ENCODE results near the gene SPPL2C.

Gene SPPL2C

DNA sequence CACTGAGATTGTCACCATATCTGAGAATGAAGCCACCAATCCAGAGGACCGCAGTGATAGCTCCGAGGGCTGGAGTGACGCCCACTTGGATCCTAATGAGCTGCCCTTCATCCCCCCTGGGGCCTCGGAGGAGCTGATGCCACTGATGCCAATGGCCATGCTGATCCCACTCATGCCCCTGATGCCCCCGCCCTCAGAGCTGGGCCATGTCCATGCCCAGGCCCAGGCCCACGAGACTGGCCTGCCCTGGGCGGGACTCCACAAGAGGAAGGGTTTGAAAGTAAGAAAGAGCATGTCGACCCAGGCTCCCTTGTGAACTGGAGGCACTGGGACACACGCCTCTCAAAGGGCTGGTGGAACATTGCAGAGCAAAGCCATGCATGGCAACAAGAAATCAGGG is 2.0 kb downstream of the SPPL2C start:
- no peaks in the 10 kb centered on the region for H3K27me3 ChIP-seq (ENCODE audit: insufficient read depth, low read length)
- H3K9me3 ChIP-seq (ENCODE audit: low read length), result no peaks in the 10 kb centered on the region
- no peak overlapping the region for H2AFZ ChIP-seq (ENCODE audit: low read length)
- H3K79me2 ChIP-seq (ENCODE audit: insufficient read depth, low read length), result no peaks in the 10 kb centered on the region
- no peak for TF ChIP-seq EZH2 (IDR thresholded peaks at IDR 0.05; ENCODE audit: borderline replicate concordance, low read length)
- TF ChIP-seq, protein P1, sequence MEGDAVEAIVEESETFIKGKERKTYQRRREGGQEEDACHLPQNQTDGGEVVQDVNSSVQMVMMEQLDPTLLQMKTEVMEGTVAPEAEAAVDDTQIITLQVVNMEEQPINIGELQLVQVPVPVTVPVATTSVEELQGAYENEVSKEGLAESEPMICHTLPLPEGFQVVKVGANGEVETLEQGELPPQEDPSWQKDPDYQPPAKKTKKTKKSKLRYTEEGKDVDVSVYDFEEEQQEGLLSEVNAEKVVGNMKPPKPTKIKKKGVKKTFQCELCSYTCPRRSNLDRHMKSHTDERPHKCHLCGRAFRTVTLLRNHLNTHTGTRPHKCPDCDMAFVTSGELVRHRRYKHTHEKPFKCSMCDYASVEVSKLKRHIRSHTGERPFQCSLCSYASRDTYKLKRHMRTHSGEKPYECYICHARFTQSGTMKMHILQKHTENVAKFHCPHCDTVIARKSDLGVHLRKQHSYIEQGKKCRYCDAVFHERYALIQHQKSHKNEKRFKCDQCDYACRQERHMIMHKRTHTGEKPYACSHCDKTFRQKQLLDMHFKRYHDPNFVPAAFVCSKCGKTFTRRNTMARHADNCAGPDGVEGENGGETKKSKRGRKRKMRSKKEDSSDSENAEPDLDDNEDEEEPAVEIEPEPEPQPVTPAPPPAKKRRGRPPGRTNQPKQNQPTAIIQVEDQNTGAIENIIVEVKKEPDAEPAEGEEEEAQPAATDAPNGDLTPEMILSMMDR (IDR thresholded peaks at IDR 0.05; ENCODE audit: low read length), result no peak
- H4K20me1 ChIP-seq (ENCODE audit: insufficient read depth, low read length), result no peaks in the 10 kb centered on the region
- H3K27ac ChIP-seq (ENCODE audit: low read depth, low read length, poor library complexity, severe bottlenecking), result no peak overlapping the region
- H3K4me1 ChIP-seq (ENCODE audit: insufficient read depth, low read length, severe bottlenecking), result no peaks in the 10 kb centered on the region
- H3K9ac ChIP-seq (ENCODE audit: low read length), result no peak overlapping the region
- H3K4me2 ChIP-seq (ENCODE audit: low read length), result no peak overlapping the region
- no peaks in the 10 kb centered on the region for H3K9me2 ChIP-seq (ENCODE audit: low read depth, low read length)
- no peaks in the 10 kb centered on the region for H3F3A ChIP-seq (ENCODE audit: insufficient read depth, low read length)
- H3K36me3 ChIP-seq (ENCODE audit: insufficient read depth, low read length), result no peaks in the 10 kb centered on the region
- H3K4me3 ChIP-seq (ENCODE audit: low read depth, low read length, poor library complexity, severe bottlenecking), result no peak overlapping the region

DNA sequence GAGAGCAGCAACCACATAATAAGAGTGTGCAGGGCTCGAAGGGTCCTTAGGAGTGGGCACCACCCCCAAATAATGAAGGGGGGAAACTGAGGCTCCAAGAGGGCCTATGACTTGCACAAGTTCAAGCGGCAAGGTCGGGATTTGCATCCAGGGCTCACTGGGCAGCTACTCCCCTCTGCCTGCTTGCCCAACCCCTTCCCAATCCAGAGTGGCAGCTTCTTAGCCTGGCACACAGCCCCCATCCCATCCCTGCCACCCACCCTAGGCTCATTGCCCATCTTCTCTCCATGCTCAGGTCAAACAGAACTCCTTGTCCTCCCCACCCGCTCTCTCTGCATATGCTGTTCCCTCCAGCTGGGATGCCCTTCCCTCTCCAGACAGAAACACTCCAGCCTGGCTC is 2.4 kb downstream of the SPPL2C start:
- Histone ChIP-seq H3K4me2 (ENCODE audit: low read length) (no peak overlapping the region), H3K9ac (ENCODE audit: low read length) (no peak overlapping the region), H3K9me2 (ENCODE audit: low read depth, low read length) (no peaks in the 10 kb centered on the region), H3K36me3 (ENCODE audit: insufficient read depth, low read length) (no peaks in the 10 kb centered on the region), H3K79me2 (ENCODE audit: insufficient read depth, low read length) (no peaks in the 10 kb centered on the region), H3K4me1 (ENCODE audit: insufficient read depth, low read length, severe bottlenecking) (no peaks in the 10 kb centered on the region), H3K9me3 (ENCODE audit: low read length) (no peaks in the 10 kb centered on the region), H2AFZ (ENCODE audit: low read length) (no peak overlapping the region), H3K27me3 (ENCODE audit: insufficient read depth, low read length) (no peaks in the 10 kb centered on the region), H4K20me1 (ENCODE audit: insufficient read depth, low read length) (no peaks in the 10 kb centered on the region), H3F3A (ENCODE audit: insufficient read depth, low read length) (no peaks in the 10 kb centered on the region), H3K4me3 (ENCODE audit: low read depth, low read length, poor library complexity, severe bottlenecking) (no peak overlapping the region), H3K27ac (ENCODE audit: low read depth, low read length, poor library complexity, severe bottlenecking) (no peak overlapping the region)
- no peak for TF ChIP-seq EZH2 (IDR thresholded peaks at IDR 0.05; ENCODE audit: borderline replicate concordance, low read length)
- TF ChIP-seq, protein P1 (IDR thresholded peaks at IDR 0.05; ENCODE audit: low read length), result no peak

DNA sequence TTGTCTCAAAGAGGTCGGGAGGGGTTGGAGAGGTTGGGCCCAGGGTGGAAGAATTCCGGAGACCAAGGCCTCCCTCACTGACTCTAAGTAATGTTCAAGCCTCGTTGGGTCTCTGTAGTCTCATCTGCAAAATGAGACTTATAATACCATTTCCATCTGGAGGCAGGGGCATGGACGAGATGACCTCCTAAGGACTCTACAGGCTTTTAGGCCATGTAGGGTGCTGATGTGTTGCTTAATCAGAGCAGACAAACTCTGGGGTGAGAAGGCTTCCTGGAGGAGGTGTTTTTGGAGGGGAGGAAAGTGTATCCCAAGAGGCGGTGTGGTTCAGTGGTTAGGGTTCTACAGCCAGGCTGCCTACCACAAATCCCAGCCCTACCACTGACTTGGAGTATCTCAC is 3.1 kb downstream of the SPPL2C start:
- no peaks in the 10 kb centered on the region for H3K79me2 ChIP-seq (ENCODE audit: insufficient read depth, low read length)
- no peaks in the 10 kb centered on the region for H3K9me2 ChIP-seq (ENCODE audit: low read depth, low read length)
- no peak overlapping the region for H2AFZ ChIP-seq (ENCODE audit: low read length)
- H3K4me3 ChIP-seq (ENCODE audit: low read depth, low read length, poor library complexity, severe bottlenecking), result no peak overlapping the region
- no peaks in the 10 kb centered on the region for H3K36me3 ChIP-seq (ENCODE audit: insufficient read depth, low read length)
- no peak overlapping the region for H3K9ac ChIP-seq (ENCODE audit: low read length)
- no peaks in the 10 kb centered on the region for H4K20me1 ChIP-seq (ENCODE audit: insufficient read depth, low read length)
- no peaks in the 10 kb centered on the region for H3K4me1 ChIP-seq (ENCODE audit: insufficient read depth, low read length, severe bottlenecking)
- no peak overlapping the region for H3K4me2 ChIP-seq (ENCODE audit: low read length)
- TF ChIP-seq EZH2 (IDR thresholded peaks at IDR 0.05; ENCODE audit: borderline replicate concordance, low read length), result no peak
- TF ChIP-seq, protein P1 (IDR thresholded peaks at IDR 0.05; ENCODE audit: low read length), result no peak
- H3K27ac ChIP-seq (ENCODE audit: low read depth, low read length, poor library complexity, severe bottlenecking), result no peak overlapping the region
- H3K27me3 ChIP-seq (ENCODE audit: insufficient read depth, low read length), result no peaks in the 10 kb centered on the region
- no peaks in the 10 kb centered on the region for H3K9me3 ChIP-seq (ENCODE audit: low read length)
- H3F3A ChIP-seq (ENCODE audit: insufficient read depth, low read length), result no peaks in the 10 kb centered on the region

All from OCI-LY1 (cell line).